Thyroid gland (tissue), 4 donors: ENCODE measurements around the gene GRM8. TPM values are rescaled to one million over a fixed set of nuclear protein-coding genes. Genes with fewer than 3 reads are reported as not detected.

Experiments
- DNase-seq, 2 donors: peaks; one replicate each; pipeline ENCODE4 v3.0.0-alpha.2; 2019
- H3K27ac ChIP-seq, 3 donors: fragments of 200-600 bp; sonication (generic); 1 replicate in 2 of 3; 2 replicates in 1 of 3; pipeline ENCODE4 v1.5.1; 2016 to 2019; ENCODE audit warnings: mild to moderate bottlenecking in 1 of 3, moderate library complexity in 1 of 3
- H3K27me3 ChIP-seq: fragments of 200-600 bp; sonication (generic); one replicate; pipeline ENCODE4 v1.5.1; 2019
- H3K36me3 ChIP-seq, 2 donors: fragments of 200-600 bp; sonication (generic); one replicate each; pipeline ENCODE4 v1.5.1; 2016 to 2019
- H3K4me1 ChIP-seq, 2 donors: fragments of 200-600 bp; sonication (generic); one replicate each; pipeline ENCODE4 v1.5.1; 2017 to 2019
- H3K4me3 ChIP-seq, 3 donors: fragments of 200-600 bp; sonication (generic); replicated peaks in 1 of 3; 1 replicate in 2 of 3; 2 replicates in 1 of 3; pipeline ENCODE4 v1.5.1; 2016; ENCODE audit warnings: mild to moderate bottlenecking in 1 of 3
- H3K9me3 ChIP-seq: fragments of 200-600 bp; sonication (generic); one replicate; pipeline ENCODE4 v1.5.1; 2017
- POLR2A ChIP-seq, 2 donors: fragments of 450-650 bp; IDR thresholded peaks; one replicate each; pipeline ENCODE4 v1.6.1; 2017; ENCODE audit warnings: antibody characterized with exemption in 2 of 2, mild to moderate bottlenecking in 2 of 2, moderate library complexity in 1 of 2
- WGBS, 2 donors: methylation state at CpG; one replicate each; pipeline ENCODE4 v1.1.5; 2017; 5-methylcytosine and 5-hydroxymethylcytosine counted together
- intact Hi-C: fragments of 100-400 bp; cut with DNase I; formaldehyde crosslinking; loops from one replicate; pipeline ENCODE4 v1.15.1; 2023
- total RNA-seq, 4 donors: library from RNA; depleted of rRNA; stranded (reverse); fragments of >200 nt; gene quantifications; one replicate each; pipeline ENCODE4 v1.2.3, GENCODE V29; 2016
- TF ChIP-seq, protein P1 (sequence below), 6 experiments: fragments of 200-600 bp in 3 of 6; fragments of 450-650 bp in 3 of 6; sonication (generic) in 3 of 6; IDR thresholded peaks; one replicate each; pipeline ENCODE4 v1.5.1; 2016 to 2019; ENCODE audit warnings: antibody characterized with exemption in 6 of 6, mild to moderate bottlenecking in 2 of 6, inconsistent platforms in 1 of 6, moderate library complexity in 1 of 6

The GRM8 gene
- total RNA-seq, 4 donors from 2014 or later, result 0.54 to 9.5 (median 4.8) TPM

DNA sequence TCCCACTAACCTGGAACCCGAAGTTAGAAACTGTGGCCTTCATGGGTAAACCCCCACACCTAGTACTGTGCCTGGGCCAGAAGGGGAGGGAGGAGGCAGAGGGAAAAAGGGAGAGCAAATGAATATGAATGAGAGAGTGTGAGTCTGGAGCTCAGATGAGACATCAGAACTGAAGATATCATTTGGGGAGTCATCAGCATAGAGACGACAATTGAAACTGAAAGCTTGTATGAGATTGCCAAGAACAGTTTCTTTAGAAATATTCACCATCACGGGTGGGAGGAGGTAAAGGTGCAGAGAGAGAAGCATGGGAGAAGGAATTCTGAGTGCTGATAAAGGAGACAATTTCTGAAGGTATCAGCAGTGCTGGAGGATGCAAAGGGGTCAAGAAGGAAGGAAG, 171.2 kb downstream of the GRM8 start:
- H3K27me3 ChIP-seq, result no peaks in the 10 kb centered on the region
- no peak overlapping the region for H3K27ac ChIP-seq
- no peak for DNase-seq
- no peaks in the 10 kb centered on the region for H3K9me3 ChIP-seq
- no peaks in the 10 kb centered on the region for H3K4me1 ChIP-seq
- 77 to 80% methylated on average over 3 of the region's 3 CpGs for WGBS, 2 donors
- no peak overlapping the region for H3K4me3 ChIP-seq
- TF ChIP-seq, protein P1, sequence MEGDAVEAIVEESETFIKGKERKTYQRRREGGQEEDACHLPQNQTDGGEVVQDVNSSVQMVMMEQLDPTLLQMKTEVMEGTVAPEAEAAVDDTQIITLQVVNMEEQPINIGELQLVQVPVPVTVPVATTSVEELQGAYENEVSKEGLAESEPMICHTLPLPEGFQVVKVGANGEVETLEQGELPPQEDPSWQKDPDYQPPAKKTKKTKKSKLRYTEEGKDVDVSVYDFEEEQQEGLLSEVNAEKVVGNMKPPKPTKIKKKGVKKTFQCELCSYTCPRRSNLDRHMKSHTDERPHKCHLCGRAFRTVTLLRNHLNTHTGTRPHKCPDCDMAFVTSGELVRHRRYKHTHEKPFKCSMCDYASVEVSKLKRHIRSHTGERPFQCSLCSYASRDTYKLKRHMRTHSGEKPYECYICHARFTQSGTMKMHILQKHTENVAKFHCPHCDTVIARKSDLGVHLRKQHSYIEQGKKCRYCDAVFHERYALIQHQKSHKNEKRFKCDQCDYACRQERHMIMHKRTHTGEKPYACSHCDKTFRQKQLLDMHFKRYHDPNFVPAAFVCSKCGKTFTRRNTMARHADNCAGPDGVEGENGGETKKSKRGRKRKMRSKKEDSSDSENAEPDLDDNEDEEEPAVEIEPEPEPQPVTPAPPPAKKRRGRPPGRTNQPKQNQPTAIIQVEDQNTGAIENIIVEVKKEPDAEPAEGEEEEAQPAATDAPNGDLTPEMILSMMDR (IDR thresholded peaks at IDR 0.05), result no peak
- TF ChIP-seq POLR2A (IDR thresholded peaks at IDR 0.05), result no peak
- intact Hi-C loops, result no loop called here
- H3K36me3 ChIP-seq, result no peaks in the 10 kb centered on the region

DNA sequence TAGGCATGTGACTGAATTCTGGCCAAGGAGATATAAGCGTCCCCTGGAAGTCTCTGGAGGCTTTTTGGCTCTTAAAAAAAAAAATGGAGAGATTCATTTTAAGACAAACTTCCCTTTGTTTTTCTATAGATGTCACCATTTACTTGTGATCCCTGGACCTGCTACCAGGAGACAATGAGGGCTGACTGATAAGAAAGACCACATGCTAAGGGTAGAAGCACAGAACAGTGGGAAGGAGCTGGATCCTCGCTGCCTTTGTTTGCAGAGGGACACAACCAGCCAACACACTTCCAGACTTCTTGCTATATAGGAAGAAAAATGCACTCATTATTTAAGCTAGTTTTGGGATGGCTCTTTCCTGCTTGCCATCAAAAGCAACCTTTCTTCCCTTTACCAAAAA, 172.2 kb downstream of the GRM8 start:
- intact Hi-C loops, result no loop called here
- 52 to 60% methylated on average over 2 of the region's 2 CpGs for WGBS, 2 donors
- Histone ChIP-seq H3K9me3 (no peaks in the 10 kb centered on the region), H3K4me1 (no peaks in the 10 kb centered on the region), H3K36me3 (no peaks in the 10 kb centered on the region), H3K4me3 (no peak overlapping the region), H3K27me3 (no peaks in the 10 kb centered on the region), H3K27ac (no peak overlapping the region)
- TF ChIP-seq, protein P1 (IDR thresholded peaks at IDR 0.05), result no peak
- TF ChIP-seq POLR2A (IDR thresholded peaks at IDR 0.05), result no peak
- DNase-seq, result no peak

DNA sequence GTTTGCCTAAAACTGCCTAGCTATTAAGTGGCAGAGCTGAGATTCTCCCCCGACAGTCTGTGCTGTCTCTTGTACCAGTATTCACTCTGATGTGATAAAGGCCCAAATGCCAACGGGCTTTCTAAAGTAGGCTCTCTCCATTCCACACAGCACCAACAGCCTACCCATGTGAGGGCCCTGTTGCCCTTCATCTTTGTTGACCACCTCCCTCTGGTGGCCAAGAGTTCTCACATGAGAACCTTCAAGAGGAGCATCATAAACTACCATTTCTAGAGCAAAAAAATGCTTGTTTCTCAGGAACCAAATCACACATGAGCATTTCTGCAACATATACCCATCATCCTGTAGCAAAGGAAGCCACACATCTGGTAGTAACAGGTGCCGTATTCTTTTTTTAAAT, 185.8 kb downstream of the GRM8 start:
- Histone ChIP-seq H3K27ac (no peak overlapping the region), H3K27me3 (no peaks in the 10 kb centered on the region), H3K9me3 (no peaks in the 10 kb centered on the region), H3K4me3 (no peak overlapping the region), H3K36me3 (no peaks in the 10 kb centered on the region), H3K4me1 (no peaks in the 10 kb centered on the region)
- 68 to 75% methylated on average over 3 of the region's 3 CpGs for WGBS, 2 donors
- DNase-seq, result no peak
- TF ChIP-seq, protein P1 (IDR thresholded peaks at IDR 0.05), result no peak
- no peak for TF ChIP-seq POLR2A (IDR thresholded peaks at IDR 0.05)
- intact Hi-C loops, result no loop called here

DNA sequence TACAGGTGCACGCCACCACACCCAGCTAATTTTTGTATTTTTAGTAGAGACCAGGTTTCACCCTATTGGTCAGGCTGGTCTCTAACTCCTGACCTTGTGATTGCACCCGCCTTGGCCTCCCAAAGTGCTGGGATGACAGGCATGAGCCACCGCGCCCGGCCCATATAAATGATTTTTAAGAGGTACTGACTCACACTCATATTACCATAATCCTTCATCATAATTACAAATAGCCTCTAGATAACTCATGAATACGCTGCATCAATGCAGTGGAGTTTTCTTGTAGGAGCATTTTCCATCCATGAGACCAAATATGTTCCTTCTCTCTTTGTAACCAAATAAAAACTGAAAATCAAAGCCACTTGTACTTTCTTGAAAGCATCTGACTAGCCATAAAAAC, 193.3 kb downstream of the GRM8 start:
- 88 to 93% methylated on average over 6 of the region's 6 CpGs for WGBS, 2 donors
- Histone ChIP-seq H3K9me3 (no peaks in the 10 kb centered on the region), H3K4me3 (no peak overlapping the region), H3K27me3 (no peaks in the 10 kb centered on the region), H3K4me1 (no peaks in the 10 kb centered on the region), H3K36me3 (no peaks in the 10 kb centered on the region), H3K27ac (no peak overlapping the region)
- TF ChIP-seq, protein P1 (IDR thresholded peaks at IDR 0.05), result no peak
- no peak for TF ChIP-seq POLR2A (IDR thresholded peaks at IDR 0.05)
- DNase-seq, result no peak
- intact Hi-C loops, result no loop called here

DNA sequence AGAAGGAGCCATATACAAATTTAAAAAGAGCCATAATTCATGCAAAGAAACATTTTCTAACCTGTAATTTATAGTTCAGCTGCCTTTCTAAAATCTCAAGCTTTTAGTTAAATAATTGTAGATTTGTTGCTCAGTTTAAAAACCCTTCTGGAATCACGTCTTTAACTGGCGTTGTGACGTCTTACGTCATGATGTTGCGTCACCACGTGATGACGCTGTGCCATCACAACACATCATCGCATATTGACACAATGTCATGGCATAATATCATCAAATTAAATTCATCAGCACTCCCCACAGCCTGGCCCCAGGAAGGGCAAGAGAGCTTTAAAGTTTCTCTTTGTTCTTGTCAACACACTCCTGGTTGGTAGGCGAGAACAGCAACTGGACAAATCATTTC, 194.8 kb downstream of the GRM8 start:
- Histone ChIP-seq H3K4me1 (no peaks in the 10 kb centered on the region), H3K36me3 (no peaks in the 10 kb centered on the region), H3K4me3 (no peak overlapping the region), H3K27ac (no peak overlapping the region), H3K9me3 (no peaks in the 10 kb centered on the region), H3K27me3 (no peaks in the 10 kb centered on the region)
- TF ChIP-seq POLR2A (IDR thresholded peaks at IDR 0.05), result no peak
- TF ChIP-seq, protein P1 (IDR thresholded peaks at IDR 0.05), result no peak
- intact Hi-C loops, result no loop called here
- no peak for DNase-seq
- 77 to 82% methylated on average over 9 of the region's 9 CpGs for WGBS, 2 donors
